PC-9 (cell line): Measurements from ENCODE around the gene TAOK1. TPM values are rescaled to one million over a fixed set of nuclear protein-coding genes. Genes with fewer than 3 reads are reported as not detected.

ENCODE experiments used
- BruUV-seq: library from RNA; stranded (reverse); fragments of 400-500 nt; replicated peaks from 2 replicates; lab custom pipeline; 2021; lab: Mats Ljungman, UMichigan
- CTCF ChIA-PET: fragments of 300-600 bp; sonication (Branson Sonifier 250); formaldehyde crosslinking; loops from one replicate; lab custom pipeline; 2022; ENCODE audit warnings: antibody characterized with exemption; lab: Charles Lee
- POLR2A ChIA-PET: fragments of 300-600 bp; sonication (Branson Sonifier 250); formaldehyde crosslinking; loops from one replicate; lab custom pipeline; 2022; ENCODE audit warnings: antibody characterized with exemption; ENCODE audit not compliant: unreplicated experiment; lab: Charles Lee
- DNase-seq, 2 experiments: peaks; one replicate each; pipeline versions ENCODE4 v3.0.0 to v3.0.0-alpha.2; 2015 to 2022; ENCODE audit warnings: mixed read lengths in 1 of 2
- H2AFZ ChIP-seq: fragments of 200-600 bp; sonication (generic); 2 replicates; pipeline ENCODE4 v1.8.1; 2017; ENCODE audit warnings: antibody characterized with exemption
- H3F3A ChIP-seq: fragments of 200-600 bp; sonication (generic); 2 replicates; pipeline ENCODE4 v1.8.1; 2017; ENCODE audit warnings: antibody characterized with exemption, mild to moderate bottlenecking, low read depth; ENCODE audit not compliant: insufficient read depth
- H3K27ac ChIP-seq: fragments of 200-600 bp; sonication (generic); 2 replicates; pipeline ENCODE4 v1.6.1; 2016; ENCODE audit warnings: mixed run types
- H3K27me3 ChIP-seq: fragments of 200-600 bp; sonication (generic); 2 replicates; pipeline ENCODE4 v1.6.1; 2016; ENCODE audit warnings: low read depth, mixed run types; ENCODE audit not compliant: insufficient read depth
- H3K36me3 ChIP-seq: fragments of 200-600 bp; sonication (generic); 2 replicates; pipeline ENCODE4 v1.6.1; 2016; ENCODE audit warnings: low read depth, mixed run types
- H3K4me1 ChIP-seq: fragments of 200-600 bp; sonication (generic); replicated peaks from 2 replicates; pipeline ENCODE4 v1.6.1; 2016; ENCODE audit warnings: mixed run types; ENCODE audit not compliant: insufficient read depth
- H3K4me2 ChIP-seq: fragments of 200-600 bp; sonication (generic); 2 replicates; pipeline ENCODE4 v1.6.1; 2017; ENCODE audit warnings: mixed run types
- H3K4me3 ChIP-seq: fragments of 200-600 bp; sonication (generic); 2 replicates; pipeline ENCODE4 v1.6.1; 2016; ENCODE audit warnings: mixed run types
- H3K79me2 ChIP-seq: fragments of 200-600 bp; sonication (generic); 2 replicates; pipeline ENCODE4 v1.6.1; 2017; ENCODE audit warnings: low read depth, mixed run types
- H3K9me2 ChIP-seq: fragments of 200-600 bp; sonication (generic); 2 replicates; pipeline ENCODE4 v1.8.1; 2017; ENCODE audit warnings: mild to moderate bottlenecking; ENCODE audit not compliant: insufficient read depth
- H3K9me3 ChIP-seq: fragments of 200-600 bp; sonication (generic); 2 replicates; pipeline ENCODE4 v1.8.1; 2016; ENCODE audit warnings: low read depth; ENCODE audit not compliant: insufficient read depth
- H4K20me1 ChIP-seq: fragments of 200-600 bp; sonication (generic); 2 replicates; pipeline ENCODE4 v1.8.1; 2017; ENCODE audit not compliant: insufficient read depth
- EZH2 ChIP-seq: fragments of 200-600 bp; sonication (generic); IDR thresholded peaks from 2 replicates; pipeline ENCODE4 v1.8.0; 2017; ENCODE audit warnings: antibody characterized with exemption, low read depth
- intact Hi-C: fragments of 100-400 bp; cut with micrococcal nuclease; formaldehyde crosslinking; loops from one replicate; pipeline ENCODE4 v1.10.0; 2022; ENCODE audit not compliant: unreplicated experiment
- total RNA-seq: library from RNA; stranded (reverse); gene quantifications from 2 replicates; pipeline ENCODE4 v1.2.3, GENCODE V29; 2021
- TF ChIP-seq, protein P1 (sequence below): fragments of 200-600 bp; sonication (generic); conservative IDR thresholded peaks from 2 replicates; pipeline ENCODE4 v1.6.1; 2017; ENCODE audit warnings: mixed run types, antibody characterized with exemption, mild to moderate bottlenecking, moderate library complexity

Gene TAOK1
- total RNA-seq, 1 experiment from 2014 or later, result 51.1 TPM

DNA sequence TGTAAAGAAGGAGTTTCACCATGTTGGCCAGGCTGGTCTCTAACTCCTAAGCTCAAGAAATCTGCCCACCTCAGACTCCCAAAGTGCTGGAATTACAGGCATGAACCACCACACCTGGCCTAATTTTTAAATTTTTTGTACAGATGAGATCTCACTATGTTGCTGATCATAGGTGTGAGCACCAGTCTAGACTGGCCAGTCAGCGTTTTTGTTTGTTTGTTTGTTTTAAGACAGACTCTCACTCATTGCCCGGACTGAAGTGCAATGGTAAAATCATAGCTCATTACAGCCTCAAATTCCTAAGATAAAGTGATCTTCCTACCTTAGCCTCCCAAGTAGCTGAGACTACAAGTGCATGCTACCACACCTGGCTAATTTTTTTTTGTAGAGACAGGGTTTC lies 38.0 kb upstream of the TAOK1 start:
- CTCF ChIA-PET, result interaction anchor here (0.6 kb wide), 1 partner anchor 38 kb away, joined by 4 read pairs; no protein-coding TSS in a partner anchor
- Histone ChIP-seq H3F3A (peaks cover 18% of the 10 kb centered on the region), H2AFZ (no peak overlapping the region), H3K4me1 (peaks cover 11% of the 10 kb centered on the region), H4K20me1 (no peaks in the 10 kb centered on the region; the same call in 1 of the 2 replicates), H3K79me2 (no peaks in the 10 kb centered on the region), H3K4me2 (no peak overlapping the region), H3K4me3 (no peak overlapping the region), H3K27me3 (no peaks in the 10 kb centered on the region), H3K27ac (no peak overlapping the region), H3K36me3 (no peaks in the 10 kb centered on the region), H3K9me2 (no peaks in the 10 kb centered on the region), H3K9me3 (no peaks in the 10 kb centered on the region)
- DNase-seq, result no peak
- intact Hi-C loops, result no loop called here
- POLR2A ChIA-PET, result no interaction called here
- TF ChIP-seq, protein P1, sequence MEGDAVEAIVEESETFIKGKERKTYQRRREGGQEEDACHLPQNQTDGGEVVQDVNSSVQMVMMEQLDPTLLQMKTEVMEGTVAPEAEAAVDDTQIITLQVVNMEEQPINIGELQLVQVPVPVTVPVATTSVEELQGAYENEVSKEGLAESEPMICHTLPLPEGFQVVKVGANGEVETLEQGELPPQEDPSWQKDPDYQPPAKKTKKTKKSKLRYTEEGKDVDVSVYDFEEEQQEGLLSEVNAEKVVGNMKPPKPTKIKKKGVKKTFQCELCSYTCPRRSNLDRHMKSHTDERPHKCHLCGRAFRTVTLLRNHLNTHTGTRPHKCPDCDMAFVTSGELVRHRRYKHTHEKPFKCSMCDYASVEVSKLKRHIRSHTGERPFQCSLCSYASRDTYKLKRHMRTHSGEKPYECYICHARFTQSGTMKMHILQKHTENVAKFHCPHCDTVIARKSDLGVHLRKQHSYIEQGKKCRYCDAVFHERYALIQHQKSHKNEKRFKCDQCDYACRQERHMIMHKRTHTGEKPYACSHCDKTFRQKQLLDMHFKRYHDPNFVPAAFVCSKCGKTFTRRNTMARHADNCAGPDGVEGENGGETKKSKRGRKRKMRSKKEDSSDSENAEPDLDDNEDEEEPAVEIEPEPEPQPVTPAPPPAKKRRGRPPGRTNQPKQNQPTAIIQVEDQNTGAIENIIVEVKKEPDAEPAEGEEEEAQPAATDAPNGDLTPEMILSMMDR, result no peak
- TF ChIP-seq EZH2, result no peak
- no TSS peak for BruUV-seq

DNA sequence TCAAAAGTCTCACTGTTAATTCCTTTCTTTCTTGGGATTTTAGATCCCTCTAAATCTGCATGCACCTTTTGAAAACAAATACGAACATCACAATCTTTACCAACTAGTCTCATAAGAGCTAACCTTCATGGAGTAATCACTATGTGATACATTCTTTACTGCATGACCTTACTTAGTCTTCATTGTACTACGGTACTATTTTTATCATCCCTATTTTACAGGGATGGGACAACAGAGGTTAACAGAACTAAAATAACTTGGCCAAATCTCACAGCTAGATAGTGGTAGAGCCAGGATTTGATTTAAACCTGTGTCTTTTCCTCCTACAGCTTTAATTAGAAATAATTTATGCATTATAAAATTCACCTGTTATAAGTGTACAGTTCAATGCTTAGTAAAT lies 32.9 kb upstream of the TAOK1 start:
- CTCF ChIA-PET, result interaction anchor here (0.6 kb wide), 1 partner anchor 361 kb away, joined by 3 read pairs; no protein-coding TSS in a partner anchor
- DNase-seq, result no peak
- intact Hi-C loops, result no loop called here

DNA sequence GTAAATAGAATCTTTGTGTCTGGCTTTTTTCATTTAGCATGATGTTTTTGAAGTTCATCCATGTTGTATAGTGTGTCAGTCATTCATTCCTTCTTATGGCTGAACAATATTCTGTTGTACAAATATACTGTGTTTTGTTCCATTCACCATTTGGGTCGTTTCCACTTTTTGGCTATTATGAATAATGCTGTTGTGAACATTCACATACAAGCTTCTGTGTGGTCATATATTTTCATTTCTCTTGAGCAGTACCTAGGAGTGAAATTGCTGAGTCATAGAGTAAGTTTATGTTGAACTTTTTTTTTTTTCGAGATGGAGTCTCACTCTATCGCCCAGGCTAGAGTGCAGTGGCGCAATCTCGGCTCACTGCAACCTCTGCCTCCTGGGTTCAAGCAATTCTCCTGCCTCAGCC lies 32.3 kb upstream of the TAOK1 start:
- DNase-seq, result no peak
- no peak overlapping the region for H3K4me3 ChIP-seq
- TF ChIP-seq, protein P1, result no peak
- no peak for TF ChIP-seq EZH2
- no peaks in the 10 kb centered on the region for H3F3A ChIP-seq
- H3K27ac ChIP-seq, result peak overlapping the region; percentile 44
- H4K20me1 ChIP-seq, result no peaks in the 10 kb centered on the region; the same call in 1 of the 2 replicates
- H3K9me3 ChIP-seq, result peaks cover 2% of the 10 kb centered on the region; the same call in 1 of the 2 replicates
- H3K4me2 ChIP-seq, result no peak overlapping the region
- H3K9me2 ChIP-seq, result no peaks in the 10 kb centered on the region
- H3K79me2 ChIP-seq, result no peaks in the 10 kb centered on the region
- ChIA-PET POLR2A (no interaction called here), CTCF (interaction anchor here (0.6 kb wide), 1 partner anchor 361 kb away, joined by 3 read pairs; no protein-coding TSS in a partner anchor)
- no peaks in the 10 kb centered on the region for H3K36me3 ChIP-seq
- no peak overlapping the region for H2AFZ ChIP-seq
- no peaks in the 10 kb centered on the region for H3K27me3 ChIP-seq
- intact Hi-C loops, result no loop called here
- peaks cover 6% of the 10 kb centered on the region for H3K4me1 ChIP-seq
- BruUV-seq, result no TSS peak

More for the DNA sequence above, 32.9 kb upstream of the TAOK1 start:
- Histone ChIP-seq H3K36me3 (no peaks in the 10 kb centered on the region), H3K4me3 (no peak overlapping the region), H3K4me2 (no peak overlapping the region), H3K27me3 (no peaks in the 10 kb centered on the region), H3K4me1 (peaks cover 6% of the 10 kb centered on the region), H3K27ac (peak overlapping the region; percentile 44), H3F3A (no peaks in the 10 kb centered on the region), H3K9me3 (no peaks in the 10 kb centered on the region), H3K79me2 (no peaks in the 10 kb centered on the region), H3K9me2 (no peaks in the 10 kb centered on the region), H4K20me1 (no peaks in the 10 kb centered on the region; the same call in 1 of the 2 replicates), H2AFZ (no peak overlapping the region)
- POLR2A ChIA-PET, result no interaction called here
- no TSS peak for BruUV-seq
- TF ChIP-seq EZH2, result no peak
- TF ChIP-seq, protein P1, result no peak
